ENCODE measurements around the gene IL16. TPM values are rescaled to one million over a fixed set of nuclear protein-coding genes. Genes with fewer than 3 reads are reported as not detected.
A peak's percentile ranks its signal among the peaks of the same experiment; 100 is the strongest.

IL16 gene
- total RNA-seq, 4 donors from 2014 or later = 8.2 to 19.9 (median 13.7) TPM

GRCh38 chr15:81182756-81183438 lies 13.8 kb upstream of the IL16 start:
- 43% methylated on average over 12 of the region's 13 CpGs for WGBS
- Histone ChIP-seq H3K4me1 (peaks cover 25% of the 10 kb centered on the region), H3K36me3 (no peaks in the 10 kb centered on the region), H3K9me3 (no peaks in the 10 kb centered on the region), H3K27ac (peak overlapping the region; percentile 72), H3K27me3 (peaks cover 7% of the 10 kb centered on the region), H3K4me3 (peak overlapping the region; percentile 48)
- TF ChIP-seq POLR2AphosphoS5 (IDR thresholded peaks at IDR 0.05) = no peak
- no peak for DNase-seq (ENCODE audit: low spot score in 2 of 2)

DNA sequence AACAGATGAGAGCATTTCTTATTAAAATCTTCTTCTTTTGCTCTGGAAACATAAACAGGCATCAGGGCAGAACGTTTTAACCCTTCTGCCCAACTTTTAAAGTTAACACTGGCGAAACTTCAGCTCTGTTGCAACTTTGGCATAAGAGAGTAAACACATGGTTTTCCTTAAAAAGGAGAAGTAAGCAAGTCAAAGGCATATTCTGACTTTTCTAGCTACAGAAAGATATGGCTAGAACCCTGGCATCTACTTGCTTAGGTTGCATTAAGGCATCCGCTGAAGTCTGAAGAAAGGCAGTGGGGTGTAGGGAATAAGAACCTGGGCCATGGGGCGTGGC lies 13.3 kb upstream of the IL16 start:
- peak overlapping the region; percentile 48 for H3K4me3 ChIP-seq
- no peaks in the 10 kb centered on the region for H3K9me3 ChIP-seq
- TF ChIP-seq POLR2AphosphoS5 (IDR thresholded peaks at IDR 0.05) (no peak), POLR2A (IDR thresholded peaks at IDR 0.05) (no peak), EP300 (IDR thresholded peaks at IDR 0.05) (no peak)
- TF ChIP-seq, protein P1, sequence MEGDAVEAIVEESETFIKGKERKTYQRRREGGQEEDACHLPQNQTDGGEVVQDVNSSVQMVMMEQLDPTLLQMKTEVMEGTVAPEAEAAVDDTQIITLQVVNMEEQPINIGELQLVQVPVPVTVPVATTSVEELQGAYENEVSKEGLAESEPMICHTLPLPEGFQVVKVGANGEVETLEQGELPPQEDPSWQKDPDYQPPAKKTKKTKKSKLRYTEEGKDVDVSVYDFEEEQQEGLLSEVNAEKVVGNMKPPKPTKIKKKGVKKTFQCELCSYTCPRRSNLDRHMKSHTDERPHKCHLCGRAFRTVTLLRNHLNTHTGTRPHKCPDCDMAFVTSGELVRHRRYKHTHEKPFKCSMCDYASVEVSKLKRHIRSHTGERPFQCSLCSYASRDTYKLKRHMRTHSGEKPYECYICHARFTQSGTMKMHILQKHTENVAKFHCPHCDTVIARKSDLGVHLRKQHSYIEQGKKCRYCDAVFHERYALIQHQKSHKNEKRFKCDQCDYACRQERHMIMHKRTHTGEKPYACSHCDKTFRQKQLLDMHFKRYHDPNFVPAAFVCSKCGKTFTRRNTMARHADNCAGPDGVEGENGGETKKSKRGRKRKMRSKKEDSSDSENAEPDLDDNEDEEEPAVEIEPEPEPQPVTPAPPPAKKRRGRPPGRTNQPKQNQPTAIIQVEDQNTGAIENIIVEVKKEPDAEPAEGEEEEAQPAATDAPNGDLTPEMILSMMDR (IDR thresholded peaks at IDR 0.05) = no peak
- DNase-seq (ENCODE audit: low spot score in 2 of 2) = no peak
- H3K36me3 ChIP-seq = no peaks in the 10 kb centered on the region
- 49% methylated on average over 4 of the region's 4 CpGs for WGBS
- H3K4me1 ChIP-seq = peaks cover 25% of the 10 kb centered on the region
- peak overlapping the region; percentile 72 for H3K27ac ChIP-seq
- peaks cover 7% of the 10 kb centered on the region for H3K27me3 ChIP-seq

DNA sequence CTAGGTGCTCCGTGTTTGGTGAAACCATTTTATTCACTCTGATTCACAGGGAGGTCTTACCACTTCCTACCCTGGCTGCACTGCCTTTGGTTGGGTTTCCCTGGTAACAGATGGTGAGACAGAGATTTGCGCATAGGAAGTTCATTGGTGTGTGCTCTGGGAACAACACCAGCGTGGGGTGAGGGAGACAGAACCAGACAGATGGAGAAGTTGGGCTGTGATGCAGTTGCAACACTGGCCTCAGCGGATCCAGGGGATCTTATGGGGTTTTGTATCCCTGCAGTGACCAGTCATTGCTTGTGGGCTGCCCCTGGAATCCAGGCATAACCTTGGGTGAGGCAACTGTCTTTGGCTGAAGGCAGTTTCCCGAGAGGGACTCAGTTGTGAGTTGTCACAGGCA lies 12.5 kb upstream of the IL16 start:
- Histone ChIP-seq H3K36me3 (no peaks in the 10 kb centered on the region), H3K4me3 (peak overlapping the region; percentile 48), H3K27ac (peak overlapping the region; percentile 72), H3K27me3 (peaks cover 7% of the 10 kb centered on the region), H3K4me1 (peaks cover 26% of the 10 kb centered on the region), H3K9me3 (no peaks in the 10 kb centered on the region)
- DNase-seq (ENCODE audit: low spot score in 2 of 2) = peak; percentile 87 to 91
- WGBS = 54% methylated on average over 5 of the region's 5 CpGs
- TF ChIP-seq, protein P1 (IDR thresholded peaks at IDR 0.05) = no peak
- TF ChIP-seq POLR2A (IDR thresholded peaks at IDR 0.05) (peak in 1 of 2 donors; percentile 24), EP300 (IDR thresholded peaks at IDR 0.05) (no peak), POLR2AphosphoS5 (IDR thresholded peaks at IDR 0.05) (peak in 1 of 3 donors; percentile 75)

DNA sequence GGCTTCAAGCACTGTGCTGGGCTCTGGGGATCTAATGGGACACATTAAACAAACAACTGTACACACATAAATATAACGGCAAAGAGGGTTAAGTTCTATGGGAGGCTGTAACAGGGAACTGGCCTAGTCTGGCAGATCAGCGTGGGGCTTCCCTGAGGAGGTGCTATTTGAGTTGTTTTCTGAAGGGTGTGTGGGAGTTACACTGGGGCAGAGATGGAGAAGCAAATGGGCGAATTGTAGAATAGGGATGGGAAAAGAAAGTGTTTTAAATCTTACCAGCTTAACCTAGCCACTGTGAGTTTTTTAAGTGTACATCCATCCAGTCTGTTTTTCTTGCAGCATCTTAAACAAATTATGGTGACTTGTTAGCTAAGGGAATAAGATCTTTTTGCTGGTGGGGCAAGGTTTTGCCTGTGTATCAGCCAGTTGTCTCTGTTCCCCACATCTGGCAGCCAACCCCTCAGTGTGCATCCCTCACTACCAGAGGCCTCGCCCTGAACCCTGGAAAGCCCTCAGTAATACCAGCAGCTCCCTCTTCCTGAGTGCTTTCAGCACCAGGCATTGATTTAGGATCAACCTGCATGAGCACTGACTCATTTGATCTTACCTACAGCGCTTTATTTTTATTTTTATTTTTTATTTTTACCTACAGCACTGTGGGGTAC lies 10.9 kb upstream of the IL16 start:
- no peak for TF ChIP-seq EP300 (IDR thresholded peaks at IDR 0.05)
- TF ChIP-seq POLR2A (IDR thresholded peaks at IDR 0.05) = no peak
- TF ChIP-seq, protein P1 (IDR thresholded peaks at IDR 0.05) = no peak
- no peak for TF ChIP-seq POLR2AphosphoS5 (IDR thresholded peaks at IDR 0.05)
- Histone ChIP-seq H3K9me3 (no peaks in the 10 kb centered on the region), H3K27ac (peak overlapping the region; percentile 75), H3K36me3 (no peaks in the 10 kb centered on the region), H3K4me3 (no peak overlapping the region), H3K4me1 (peaks cover 31% of the 10 kb centered on the region), H3K27me3 (peaks cover 7% of the 10 kb centered on the region)
- WGBS = 76% methylated on average over 5 of the region's 5 CpGs
- DNase-seq (ENCODE audit: low spot score in 2 of 2) = peak in 1 of 2 donors; percentile 57

DNA sequence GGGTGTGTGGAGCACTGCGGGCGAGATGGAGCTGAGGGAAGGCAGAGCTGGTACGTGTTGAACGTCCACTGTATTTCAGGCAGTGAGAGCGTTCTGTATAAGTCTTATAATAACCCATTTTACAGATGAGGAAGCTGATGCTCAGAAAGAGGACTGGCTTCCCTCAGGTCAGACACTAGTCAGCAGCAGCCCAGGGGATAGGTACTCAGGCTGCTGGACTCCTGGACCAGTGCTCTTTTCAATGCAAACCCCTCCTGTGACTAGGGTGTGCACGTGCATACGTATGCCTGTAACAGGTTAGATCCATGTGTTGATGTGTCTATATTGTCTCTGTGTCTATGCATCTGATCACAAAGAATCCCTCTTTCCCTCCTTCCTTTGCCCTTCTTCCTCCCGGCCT lies 8.3 kb upstream of the IL16 start:
- peaks cover 25% of the 10 kb centered on the region for H3K4me1 ChIP-seq
- DNase-seq (ENCODE audit: low spot score in 2 of 2) = no peak
- WGBS = 83% methylated on average over 8 of the region's 8 CpGs

More for the DNA sequence above, 8.3 kb upstream of the IL16 start:
- no peaks in the 10 kb centered on the region for H3K36me3 ChIP-seq
- H3K9me3 ChIP-seq = no peaks in the 10 kb centered on the region
- H3K27me3 ChIP-seq = no peaks in the 10 kb centered on the region
- no peak for TF ChIP-seq EP300 (IDR thresholded peaks at IDR 0.05)
- TF ChIP-seq, protein P1 (IDR thresholded peaks at IDR 0.05) = no peak
- TF ChIP-seq POLR2AphosphoS5 (IDR thresholded peaks at IDR 0.05) = no peak
- TF ChIP-seq POLR2A (IDR thresholded peaks at IDR 0.05) = no peak
- no peak overlapping the region for H3K4me3 ChIP-seq
- peak overlapping the region; percentile 68 for H3K27ac ChIP-seq
